Tibial nerve (tissue), 3 donors: ENCODE data around the gene TBCD.

Source experiments
- CTCF ChIP-seq, 5 experiments: fragments of 200-600 bp in 3 of 5; fragments of 450-650 bp in 2 of 5; sonication (generic) in 3 of 5; IDR thresholded peaks; one replicate each; pipeline ENCODE4 v1.5.1; 2016 to 2019; ENCODE audit warnings: antibody characterized with exemption in 5 of 5, mild to moderate bottlenecking in 3 of 5, moderate library complexity in 2 of 5
- POLR2A ChIP-seq, 2 donors: fragments of 450-650 bp; IDR thresholded peaks; one replicate each; pipeline ENCODE4 v1.6.1; 2017; ENCODE audit warnings: antibody characterized with exemption in 2 of 2, mild to moderate bottlenecking in 2 of 2, moderate library complexity in 2 of 2

GRCh38 chr17:82832881-82833475 lies 81.1 kb downstream of the TBCD start:
- TF ChIP-seq POLR2A (IDR thresholded peaks at IDR 0.05) (no peak), CTCF (IDR thresholded peaks at IDR 0.05) (no peak)
